Spleen (tissue), 11 donors: Measurements from ENCODE around the gene AHNAK2. TPM values are rescaled to one million over a fixed set of nuclear protein-coding genes. Genes with fewer than 3 reads are reported as not detected.
A peak's percentile ranks its signal among the peaks of the same experiment; 100 is the strongest.

Experiments used
- DNase-seq: peaks from one replicate; pipeline ENCODE4 v3.0.0-alpha.2; 2020
- H3K27ac ChIP-seq, 8 donors: fragments of 200-600 bp; sonication (generic) in 7 of 8; 1 replicate in 4 of 8; 2 replicates in 4 of 8; pipeline versions ENCODE4 v1.5.0 to v1.8.0; 2016 to 2021; ENCODE audit warnings: inconsistent platforms in 4 of 8, mild to moderate bottlenecking in 4 of 8, moderate library complexity in 1 of 8
- H3K27me3 ChIP-seq, 7 donors: fragments of 200-600 bp; sonication (generic) in 6 of 7; replicated peaks in 1 of 7; 1 replicate in 4 of 7; 2 replicates in 3 of 7; pipeline versions ENCODE4 v1.5.0 to v1.8.0; 2016 to 2021; ENCODE audit warnings: inconsistent platforms in 3 of 7, mild to moderate bottlenecking in 1 of 7
- H3K36me3 ChIP-seq, 6 donors: fragments of 200-600 bp; sonication (generic) in 5 of 6; 1 replicate in 4 of 6; 2 replicates in 2 of 6; pipeline versions ENCODE4 v1.5.0 to v1.8.0; 2016 to 2021; ENCODE audit warnings: inconsistent platforms in 2 of 6
- H3K4me1 ChIP-seq, 6 donors: fragments of 200-600 bp; sonication (generic) in 5 of 6; 1 replicate in 3 of 6; 2 replicates in 3 of 6; pipeline versions ENCODE4 v1.5.0 to v1.8.0; 2016 to 2021; ENCODE audit warnings: inconsistent platforms in 3 of 6
- H3K4me3 ChIP-seq, 8 donors: fragments of 200-600 bp; sonication (generic) in 7 of 8; 1 replicate in 4 of 8; 2 replicates in 4 of 8; pipeline versions ENCODE4 v1.5.0 to v1.8.0; 2016 to 2021; ENCODE audit warnings: inconsistent platforms in 4 of 8, mild to moderate bottlenecking in 4 of 8, moderate library complexity in 2 of 8
- H3K9me3 ChIP-seq, 8 donors: fragments of 200-600 bp; sonication (generic) in 7 of 8; 1 replicate in 4 of 8; 2 replicates in 4 of 8; pipeline versions ENCODE4 v1.5.0 to v1.8.0; 2016 to 2021; ENCODE audit warnings: inconsistent platforms in 4 of 8
- POLR2A ChIP-seq, 3 donors: fragments of 450-650 bp; IDR thresholded peaks; one replicate each; pipeline ENCODE4 v1.5.1; 2017; ENCODE audit warnings: antibody characterized with exemption in 3 of 3, mild to moderate bottlenecking in 1 of 3
- POLR2AphosphoS5 ChIP-seq, 3 donors: sonication (generic); formaldehyde crosslinking; IDR thresholded peaks; one replicate each; pipeline ENCODE4 v1.5.1; 2017; ENCODE audit warnings: antibody characterized with exemption in 3 of 3
- WGBS, 5 donors: extraction: QIAGEN DNeasy Blood & Tissue Kit in 3 of 5; methylation state at CpG; one replicate each; pipeline versions ENCODE4 v1.1.5 to v1.1.7; 2013 to 2018; 5-methylcytosine and 5-hydroxymethylcytosine counted together
- intact Hi-C: fragments of 100-400 bp; cut with DNase I; formaldehyde crosslinking; loops from one replicate; pipeline ENCODE4 v1.15.0; 2023; ENCODE audit warnings: low total_unique reads
- polyA plus RNA-seq, 3 donors: library from polyadenylated mRNA; stranded (reverse); fragments of 200-250 nt; gene quantifications; one replicate each; pipeline ENCODE4 v1.2.1, GENCODE V29; 2013
- total RNA-seq, 7 donors: library from RNA; depleted of rRNA in 3 of 7; stranded (reverse); fragments of >200 nt in 3 of 7; fragmentation: NEBNext Ultra II Directional in 4 of 7; extraction: Animal tissue kit (Norgen Biotek cat#: 25700) in 4 of 7; gene quantifications; one replicate each; pipeline versions ENCODE4 v1.1.0 to v1.2.1, GENCODE V29; 2016 to 2021
- TF ChIP-seq, protein P1 (sequence below), 11 experiments: fragments of 200-600 bp in 7 of 11; fragments of 450-650 bp in 4 of 11; sonication (generic) in 4 of 11; IDR thresholded peaks in 8 of 11; conservative IDR thresholded peaks in 3 of 11; 1 replicate in 7 of 11; 2 replicates in 4 of 11; pipeline versions ENCODE4 v1.4.0 to v1.8.0; 2016 to 2021; ENCODE audit warnings: antibody characterized with exemption in 11 of 11, inconsistent platforms in 4 of 11, mild to moderate bottlenecking in 1 of 11
- donor health status: healthy with polysubstance abuse.
- donor health status: DM: no; HTN: no; CAD: no; lungs with moderate emphysema.
- donor health status: DM: no; HTN: no; CAD: no.
- donor health status: Bipolar disorder and iron deficiency.
- donor health status: healthy.
- donor health status: DM: no; HTN: no; CAD: no.
- donor health status: DM: yes; HTN: yes; CAD: no.

Gene AHNAK2
- total and polyA plus RNA-seq, 10 donors: 0.26 to 1.3 (median 0.71) TPM

DNA sequence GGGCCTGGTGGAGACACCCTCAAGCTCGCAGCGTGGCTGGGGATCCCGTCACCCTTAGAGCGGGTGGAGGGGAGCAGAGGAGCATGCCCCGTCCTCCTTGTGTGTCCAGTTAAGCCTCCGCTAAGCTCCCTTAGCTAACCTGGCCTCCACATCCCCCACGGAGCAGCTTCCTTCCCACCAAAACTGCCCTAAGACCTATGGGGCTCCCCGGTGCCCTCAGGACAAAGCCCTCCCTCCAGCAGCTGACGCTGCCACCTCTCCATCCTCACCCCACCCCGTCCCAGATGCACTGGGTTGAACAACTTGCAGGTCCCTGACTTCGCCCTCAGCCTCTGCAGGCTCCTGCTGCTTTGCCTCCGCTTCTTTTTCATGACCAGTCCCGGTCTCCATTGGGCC lies 4.0 kb downstream of the AHNAK2 start:
- Histone ChIP-seq H3K9me3 (no peaks in the 10 kb centered on the region), H3K27me3 (peaks cover 0 to 88% (median 43%) of the 10 kb centered on the region in 7 donors), H3K4me3 (no peak overlapping the region), H3K36me3 (no peaks in the 10 kb centered on the region), H3K4me1 (peaks cover 9 to 55% (median 35%) of the 10 kb centered on the region in 6 donors), H3K27ac (peak overlapping the region in 1 of 8 donors; percentile 26)
- intact Hi-C loops: no loop called here
- WGBS, 5 donors: 71 to 86% (median 81%) methylated on average over 13 of the region's 13 CpGs
- TF ChIP-seq, protein P1, sequence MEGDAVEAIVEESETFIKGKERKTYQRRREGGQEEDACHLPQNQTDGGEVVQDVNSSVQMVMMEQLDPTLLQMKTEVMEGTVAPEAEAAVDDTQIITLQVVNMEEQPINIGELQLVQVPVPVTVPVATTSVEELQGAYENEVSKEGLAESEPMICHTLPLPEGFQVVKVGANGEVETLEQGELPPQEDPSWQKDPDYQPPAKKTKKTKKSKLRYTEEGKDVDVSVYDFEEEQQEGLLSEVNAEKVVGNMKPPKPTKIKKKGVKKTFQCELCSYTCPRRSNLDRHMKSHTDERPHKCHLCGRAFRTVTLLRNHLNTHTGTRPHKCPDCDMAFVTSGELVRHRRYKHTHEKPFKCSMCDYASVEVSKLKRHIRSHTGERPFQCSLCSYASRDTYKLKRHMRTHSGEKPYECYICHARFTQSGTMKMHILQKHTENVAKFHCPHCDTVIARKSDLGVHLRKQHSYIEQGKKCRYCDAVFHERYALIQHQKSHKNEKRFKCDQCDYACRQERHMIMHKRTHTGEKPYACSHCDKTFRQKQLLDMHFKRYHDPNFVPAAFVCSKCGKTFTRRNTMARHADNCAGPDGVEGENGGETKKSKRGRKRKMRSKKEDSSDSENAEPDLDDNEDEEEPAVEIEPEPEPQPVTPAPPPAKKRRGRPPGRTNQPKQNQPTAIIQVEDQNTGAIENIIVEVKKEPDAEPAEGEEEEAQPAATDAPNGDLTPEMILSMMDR (IDR thresholded peaks at IDR 0.05 in 8 of 11, conservative IDR thresholded peaks at IDR 0.05 in 3 of 11): no peak
- peak; percentile 67 for DNase-seq

DNA sequence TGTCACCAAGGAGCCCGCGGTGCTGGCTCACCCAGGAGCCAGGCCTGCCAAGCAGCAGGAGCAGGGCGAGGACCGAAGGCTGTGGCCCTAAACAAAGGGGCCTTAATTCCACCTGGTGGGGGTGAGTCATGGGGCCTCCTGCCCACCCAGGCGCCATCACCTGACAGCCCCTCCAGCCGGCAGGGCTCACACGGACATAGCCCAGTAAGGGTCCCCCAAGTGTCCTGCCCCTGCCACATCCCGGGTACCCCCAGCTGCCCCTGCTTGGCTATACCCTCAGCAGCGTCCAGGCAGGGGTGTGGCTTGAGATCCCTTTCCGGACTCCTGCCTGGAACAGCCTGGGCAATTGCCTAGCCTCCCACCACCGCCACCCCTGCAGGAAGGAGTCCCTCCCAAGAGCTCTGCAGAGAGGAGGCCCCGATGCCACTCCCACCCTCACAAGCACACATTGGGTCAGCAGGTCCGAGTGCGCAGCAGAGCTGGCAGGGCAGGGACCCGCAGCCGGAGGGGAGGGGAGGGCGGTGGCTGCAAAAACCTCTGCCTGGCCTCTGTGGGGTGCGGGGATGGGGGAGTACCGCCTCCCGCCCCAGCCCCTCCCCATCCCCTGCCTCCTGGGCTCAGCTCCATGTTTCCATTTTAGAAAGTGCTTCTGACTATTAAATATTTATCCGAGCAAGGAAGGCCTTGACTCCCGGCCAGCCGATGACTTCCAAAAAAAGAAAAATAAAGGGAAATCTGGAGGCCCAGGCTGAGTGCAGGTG lies 4.6 kb downstream of the AHNAK2 start:
- peaks cover 0 to 88% (median 40%) of the 10 kb centered on the region in 7 donors for H3K27me3 ChIP-seq
- H3K9me3 ChIP-seq: no peaks in the 10 kb centered on the region
- peak overlapping the region in 3 of 8 donors; percentile 6 to 26 (median 8) for H3K27ac ChIP-seq
- intact Hi-C loops: no loop called here
- TF ChIP-seq, protein P1 (IDR thresholded peaks at IDR 0.05 in 8 of 11, conservative IDR thresholded peaks at IDR 0.05 in 3 of 11): no peak
- no peak for TF ChIP-seq POLR2A (IDR thresholded peaks at IDR 0.05)
- no peak for TF ChIP-seq POLR2AphosphoS5 (IDR thresholded peaks at IDR 0.05)
- DNase-seq: peak; percentile 72
- 41 to 78% (median 68%) methylated on average over 13 to 23 of the region's 23 CpGs for WGBS, 5 donors
- H3K4me1 ChIP-seq: peaks cover 9 to 56% (median 35%) of the 10 kb centered on the region in 6 donors
- H3K4me3 ChIP-seq: no peak overlapping the region
- no peaks in the 10 kb centered on the region for H3K36me3 ChIP-seq

DNA sequence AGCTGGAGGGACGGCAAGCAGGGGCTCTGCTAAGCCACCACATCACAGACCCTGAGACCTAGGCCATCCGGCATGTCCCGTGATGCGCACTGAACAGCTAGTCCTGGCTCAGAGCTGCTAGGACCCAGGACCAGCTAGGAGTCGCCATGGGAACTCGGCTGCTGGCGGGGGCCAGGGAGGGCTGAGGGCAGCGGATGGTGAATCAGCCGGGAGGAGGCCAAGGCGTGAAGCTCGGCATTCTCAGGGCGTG lies 5.1 kb downstream of the AHNAK2 start:
- Histone ChIP-seq H3K9me3 (no peaks in the 10 kb centered on the region), H3K4me1 (peaks cover 14 to 58% (median 37%) of the 10 kb centered on the region in 6 donors), H3K36me3 (no peaks in the 10 kb centered on the region), H3K4me3 (no peak overlapping the region), H3K27ac (peak overlapping the region in 2 of 8 donors; percentile 6 to 8), H3K27me3 (peaks cover 0 to 88% (median 39%) of the 10 kb centered on the region in 7 donors)
- no peak for TF ChIP-seq POLR2A (IDR thresholded peaks at IDR 0.05)
- TF ChIP-seq POLR2AphosphoS5 (IDR thresholded peaks at IDR 0.05): peak in 1 of 3 donors; percentile 13
- intact Hi-C loops: no loop called here
- 79 to 89% (median 85%) methylated on average over 10 to 12 of the region's 12 CpGs for WGBS, 5 donors
- DNase-seq: peak; percentile 71

DNA sequence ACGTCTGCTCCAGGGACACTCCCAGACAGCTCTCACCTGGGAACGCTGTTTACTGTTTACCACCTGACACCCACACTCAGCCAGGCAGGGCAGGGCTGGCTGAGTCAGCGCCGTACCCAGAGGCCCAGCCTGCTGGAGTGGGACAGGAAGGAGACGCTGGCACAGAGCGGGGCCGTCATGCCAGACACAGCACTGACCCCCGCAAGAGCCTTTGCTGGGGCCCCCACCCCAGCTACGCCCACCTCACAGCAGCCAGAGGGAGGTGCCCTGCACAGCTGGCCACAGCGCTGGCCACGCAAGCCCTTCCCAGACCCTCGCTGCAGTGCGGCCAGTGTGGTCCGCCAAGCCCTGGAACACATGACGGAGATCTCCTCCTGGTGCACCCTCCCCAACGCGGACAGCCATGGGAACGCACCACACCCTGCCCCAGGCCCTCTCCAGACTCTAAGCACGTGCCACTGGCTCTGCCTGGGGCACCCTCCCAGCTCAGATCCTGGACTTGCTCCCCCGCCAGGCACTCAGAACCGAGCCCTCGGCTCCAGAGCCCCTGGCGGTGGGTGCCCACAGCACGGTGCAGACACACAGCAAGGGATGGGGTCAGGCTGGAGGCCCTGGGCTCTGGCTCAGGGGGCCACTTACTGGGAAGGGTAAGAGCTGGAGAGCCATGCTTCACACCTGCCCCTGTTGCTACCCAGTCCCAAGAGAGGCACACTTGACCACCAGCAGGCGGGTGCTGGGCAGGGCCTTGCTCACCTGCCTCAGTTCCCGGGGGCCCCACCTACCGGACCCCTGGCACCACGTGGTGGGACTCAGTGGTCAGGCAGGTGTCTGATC lies 5.7 kb downstream of the AHNAK2 start:
- intact Hi-C loops: no loop called here
- peak; percentile 65 for DNase-seq
- Histone ChIP-seq H3K36me3 (no peaks in the 10 kb centered on the region), H3K27ac (peak overlapping the region in 2 of 8 donors; percentile 6 to 8), H3K4me1 (peaks cover 12 to 58% (median 37%) of the 10 kb centered on the region in 6 donors), H3K4me3 (no peak overlapping the region), H3K27me3 (peaks cover 0 to 88% (median 39%) of the 10 kb centered on the region in 7 donors), H3K9me3 (no peaks in the 10 kb centered on the region)
- no peak for TF ChIP-seq POLR2AphosphoS5 (IDR thresholded peaks at IDR 0.05)
- no peak for TF ChIP-seq POLR2A (IDR thresholded peaks at IDR 0.05)
- TF ChIP-seq, protein P1 (IDR thresholded peaks at IDR 0.05 in 8 of 11, conservative IDR thresholded peaks at IDR 0.05 in 3 of 11): no peak
- 76 to 89% (median 81%) methylated on average over 15 to 28 of the region's 28 CpGs for WGBS, 5 donors
